Activated naive CD4-positive, alpha-beta T cell treated with Interleukin-2 at 50 U/mL for 16 hours (primary cell): ENCODE results near the gene TDP1.
A peak's percentile ranks its signal among the peaks of the same experiment; 100 is the strongest.

ENCODE experiments used
- DNase-seq: peaks from one replicate; pipeline ENCODE4 v3.0.0-alpha.2; 2020

Gene TDP1

GRCh38 chr14:89947344-89947743, 8.4 kb upstream of the TDP1 start:
- no peak for DNase-seq

- DNase-seq = no peak
Measured at GRCh38 chr14:89952576-89952975, 3.2 kb upstream of the TDP1 start.

GRCh38 chr14:89953602-89954001, 2.1 kb upstream of the TDP1 start:
- no peak for DNase-seq

GRCh38 chr14:89954070-89955021, 1.4 kb upstream of the TDP1 start, which contains the start of gene EFCAB11:
EFCAB11 (minus strand) TSS chr14:89954730; CDS start chr14:89954660, 70 bp downstream.
- DNase-seq = peak; percentile 96

- peak; percentile 10 for DNase-seq
Measured at GRCh38 chr14:89955022-89955744, 544 bp upstream of the TDP1 start.

GRCh38 chr14:89956661-89957009, 908 bp downstream of the TDP1 start:
- DNase-seq = no peak

- no peak for DNase-seq
Measured at GRCh38 chr14:89957376-89957775, 1.6 kb downstream of the TDP1 start.

- no peak for DNase-seq
Measured at GRCh38 chr14:89957791-89958190, 2.1 kb downstream of the TDP1 start.

- no peak for DNase-seq
Measured at GRCh38 chr14:89958966-89959365, 3.2 kb downstream of the TDP1 start.

- DNase-seq = no peak
Measured at GRCh38 chr14:89959853-89960445, 4.2 kb downstream of the TDP1 start.

- DNase-seq = no peak
Measured at GRCh38 chr14:89960914-89961313, 5.2 kb downstream of the TDP1 start.

GRCh38 chr14:89963288-89963978, 7.7 kb downstream of the TDP1 start:
- no peak for DNase-seq

- no peak for DNase-seq
Measured at GRCh38 chr14:89965839-89966238, 10.1 kb downstream of the TDP1 start.

- peak; percentile 48 for DNase-seq
Measured at GRCh38 chr14:89973234-89973823, 17.6 kb downstream of the TDP1 start.

GRCh38 chr14:89977668-89978067, 21.9 kb downstream of the TDP1 start:
- no peak for DNase-seq

- no peak for DNase-seq
Measured at GRCh38 chr14:89978656-89979055, 22.9 kb downstream of the TDP1 start.

GRCh38 chr14:89983375-89983774, 27.6 kb downstream of the TDP1 start:
- no peak for DNase-seq

- DNase-seq = no peak
Measured at GRCh38 chr14:89986462-89987160, 30.9 kb downstream of the TDP1 start.

- no peak for DNase-seq
Measured at GRCh38 chr14:89987161-89987475, 31.4 kb downstream of the TDP1 start.

GRCh38 chr14:89988787-89989186, 33.1 kb downstream of the TDP1 start:
- no peak for DNase-seq

GRCh38 chr14:89990218-89990617, 34.5 kb downstream of the TDP1 start:
- no peak for DNase-seq

- no peak for DNase-seq
Measured at GRCh38 chr14:89990623-89991275, 35.0 kb downstream of the TDP1 start.
